GDM1 (cell line): ENCODE data around the gene SMYD3.
"Not testable (repeated sequence)": the region's sequence is repeated elsewhere in the genome, so short reads cannot be mapped to it uniquely, and the experiment has no call there.

ENCODE experiments used
- DNase-seq: peaks from one replicate; lab custom pipeline; 2025; lab: John Stamatoyannopoulos, UW

Gene SMYD3

GRCh38 chr1:246416261-246416660 is 90.8 kb downstream of the SMYD3 start:
- DNase-seq, result no peak

GRCh38 chr1:246415028-246415427 is 92.1 kb downstream of the SMYD3 start:
- DNase-seq, result no peak

- DNase-seq, result no peak
Measured at GRCh38 chr1:246413430-246413829, 93.6 kb downstream of the SMYD3 start.

GRCh38 chr1:246404078-246404477 is 103.0 kb downstream of the SMYD3 start:
- DNase-seq, result no peak

- no peak for DNase-seq
Measured at GRCh38 chr1:246398126-246398813, 108.8 kb downstream of the SMYD3 start.

- DNase-seq, result no peak
Measured at GRCh38 chr1:246397046-246397445, 110.0 kb downstream of the SMYD3 start.

- DNase-seq, result no peak
Measured at GRCh38 chr1:246396322-246396721, 110.8 kb downstream of the SMYD3 start.

- DNase-seq, result no peak
Measured at GRCh38 chr1:246394121-246394520, 113.0 kb downstream of the SMYD3 start.

GRCh38 chr1:246390855-246391254 is 116.2 kb downstream of the SMYD3 start:
- no peak for DNase-seq

- DNase-seq, result no peak
Measured at GRCh38 chr1:246384616-246385015, 122.5 kb downstream of the SMYD3 start.

- no peak for DNase-seq
Measured at GRCh38 chr1:246383791-246384190, 123.3 kb downstream of the SMYD3 start.

- no peak for DNase-seq
Measured at GRCh38 chr1:246383239-246383589, 123.9 kb downstream of the SMYD3 start.

- no peak for DNase-seq
Measured at GRCh38 chr1:246382589-246383238, 124.4 kb downstream of the SMYD3 start.

GRCh38 chr1:246381452-246381851 is 125.6 kb downstream of the SMYD3 start:
- DNase-seq, result no peak

- no peak for DNase-seq
Measured at GRCh38 chr1:246377625-246378153, 129.4 kb downstream of the SMYD3 start.

- DNase-seq, result no peak
Measured at GRCh38 chr1:246373828-246374569, 133.1 kb downstream of the SMYD3 start.

- DNase-seq, result no peak
Measured at GRCh38 chr1:246372559-246372958, 134.5 kb downstream of the SMYD3 start.

GRCh38 chr1:246367041-246367440 is 140.0 kb downstream of the SMYD3 start:
- no peak for DNase-seq

GRCh38 chr1:246365708-246366107 is 141.4 kb downstream of the SMYD3 start:
- no peak for DNase-seq

GRCh38 chr1:246364415-246364941 is 142.6 kb downstream of the SMYD3 start:
- no peak for DNase-seq

- not testable (repeated sequence) for DNase-seq
Measured at GRCh38 chr1:246357014-246357598, 150.0 kb downstream of the SMYD3 start.
